Stimulated activated naive CD8-positive, alpha-beta T cell treated with anti-CD3 and anti-CD28 coated beads, Interleukin-15, amount 100 ng/mL, for 72 hours (primary cell): Measurements from ENCODE around the gene STK32C.
"Not testable (repeated sequence)": the region's sequence is repeated elsewhere in the genome, so short reads cannot be mapped to it uniquely, and the experiment has no call there.

Experiments
- ATAC-seq: fragments of 150-1000 bp; cut with Tn5 transposase; 2 replicates; pipeline ENCODE4 v1.10.0; 2021; ENCODE audit warnings: mild to moderate bottlenecking, moderate library complexity
- DNase-seq, 2 donors: peaks; one replicate each; pipeline ENCODE4 v3.0.0; 2021 to 2022
- H3K27ac Mint-ChIP-seq, 2 donors: one replicate each; pipeline ENCODE4 v1.8.0; 2022; ENCODE audit warnings: mild to moderate bottlenecking in 2 of 2, mixed read lengths in 2 of 2, moderate library complexity in 2 of 2
- H3K27me3 Mint-ChIP-seq: one replicate; pipeline ENCODE4 v1.8.0; 2022; ENCODE audit warnings: mixed read lengths
- H3K4me1 Mint-ChIP-seq: one replicate; pipeline ENCODE4 v1.8.0; 2022; ENCODE audit warnings: mild to moderate bottlenecking, mixed read lengths
- H3K4me3 Mint-ChIP-seq, 2 donors: one replicate each; pipeline ENCODE4 v1.8.0; 2022; ENCODE audit warnings: mild to moderate bottlenecking in 2 of 2, mixed read lengths in 2 of 2, moderate library complexity in 1 of 2
- H3K9me3 Mint-ChIP-seq, 2 donors: one replicate each; pipeline ENCODE4 v1.8.0; 2022; ENCODE audit warnings: mixed read lengths in 2 of 2

The STK32C gene

DNA sequence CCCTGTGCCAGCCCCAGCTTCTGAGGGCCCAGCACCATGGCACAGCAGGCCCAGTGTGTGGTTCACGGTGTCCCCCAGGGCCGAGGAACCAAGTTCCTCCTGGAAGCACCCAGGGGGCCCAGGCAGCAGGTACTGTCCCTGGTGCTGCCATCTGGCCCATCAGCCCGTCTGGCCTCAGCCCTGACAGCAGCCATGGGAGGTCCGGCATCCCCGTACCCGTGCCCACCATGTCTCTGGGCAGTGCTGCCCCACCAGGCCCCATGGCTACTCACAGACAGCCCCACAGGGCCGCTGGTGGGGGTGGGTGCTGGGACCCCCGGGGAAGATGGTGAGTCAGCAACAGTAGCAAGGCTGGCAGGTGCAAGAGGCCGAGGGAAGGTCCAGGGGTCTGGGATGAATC is 32.8 kb downstream of the STK32C start:
- Mint-ChIP-seq H3K4me3 (no peak overlapping the region), H3K4me1 (no peaks in the 10 kb centered on the region), H3K27ac (no peak overlapping the region), H3K9me3 (no peaks in the 10 kb centered on the region), H3K27me3 (no peaks in the 10 kb centered on the region)
- no peak for ATAC-seq
- DNase-seq: no peak

DNA sequence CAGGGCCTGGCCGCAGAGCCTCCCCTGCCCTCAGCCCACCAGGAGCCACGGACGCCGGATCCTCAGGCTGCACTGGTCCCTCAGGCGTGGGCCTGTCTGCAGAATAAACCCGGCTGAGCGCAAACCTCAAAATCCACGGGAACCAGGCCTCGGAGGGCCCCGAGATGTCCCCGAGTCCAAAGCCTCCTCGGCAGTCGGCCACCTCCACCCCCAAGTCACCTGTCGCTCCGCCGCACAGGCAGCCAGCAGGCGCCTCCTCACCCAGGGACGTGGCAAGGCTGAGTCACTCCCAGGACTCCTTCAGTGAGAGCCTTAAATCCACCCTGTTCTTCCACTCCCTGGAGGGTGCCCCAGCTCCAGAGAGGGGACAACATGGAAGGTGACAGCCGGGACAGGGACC is 33.2 kb downstream of the STK32C start:
- H3K27ac Mint-ChIP-seq: no peak overlapping the region
- H3K27me3 Mint-ChIP-seq: no peaks in the 10 kb centered on the region
- ATAC-seq: no peak
- no peaks in the 10 kb centered on the region for H3K4me1 Mint-ChIP-seq
- no peak for DNase-seq
- H3K9me3 Mint-ChIP-seq: no peaks in the 10 kb centered on the region
- no peak overlapping the region for H3K4me3 Mint-ChIP-seq

DNA sequence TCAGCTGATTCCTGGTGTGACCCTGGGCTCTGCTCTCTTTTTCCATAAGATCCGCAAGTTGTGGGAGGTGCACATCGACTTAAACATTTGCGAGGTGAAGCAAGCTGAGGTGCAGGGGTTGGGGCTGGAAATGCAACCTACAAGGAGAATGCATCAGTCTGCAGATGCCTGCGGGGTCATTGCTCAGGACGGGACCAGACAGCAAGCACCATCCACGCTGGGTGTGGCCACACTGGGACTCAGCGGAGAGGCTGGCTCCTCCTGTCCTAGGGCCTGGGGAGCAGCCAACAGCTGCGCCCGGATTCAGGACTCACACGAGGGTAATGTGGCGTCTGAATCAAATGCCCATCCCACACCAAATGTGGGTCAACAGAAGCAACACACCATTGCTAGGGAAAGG is 33.8 kb downstream of the STK32C start:
- no peak overlapping the region for H3K4me3 Mint-ChIP-seq
- no peaks in the 10 kb centered on the region for H3K4me1 Mint-ChIP-seq
- no peak for ATAC-seq
- no peaks in the 10 kb centered on the region for H3K9me3 Mint-ChIP-seq
- H3K27ac Mint-ChIP-seq: no peak overlapping the region
- no peaks in the 10 kb centered on the region for H3K27me3 Mint-ChIP-seq
- DNase-seq: no peak

DNA sequence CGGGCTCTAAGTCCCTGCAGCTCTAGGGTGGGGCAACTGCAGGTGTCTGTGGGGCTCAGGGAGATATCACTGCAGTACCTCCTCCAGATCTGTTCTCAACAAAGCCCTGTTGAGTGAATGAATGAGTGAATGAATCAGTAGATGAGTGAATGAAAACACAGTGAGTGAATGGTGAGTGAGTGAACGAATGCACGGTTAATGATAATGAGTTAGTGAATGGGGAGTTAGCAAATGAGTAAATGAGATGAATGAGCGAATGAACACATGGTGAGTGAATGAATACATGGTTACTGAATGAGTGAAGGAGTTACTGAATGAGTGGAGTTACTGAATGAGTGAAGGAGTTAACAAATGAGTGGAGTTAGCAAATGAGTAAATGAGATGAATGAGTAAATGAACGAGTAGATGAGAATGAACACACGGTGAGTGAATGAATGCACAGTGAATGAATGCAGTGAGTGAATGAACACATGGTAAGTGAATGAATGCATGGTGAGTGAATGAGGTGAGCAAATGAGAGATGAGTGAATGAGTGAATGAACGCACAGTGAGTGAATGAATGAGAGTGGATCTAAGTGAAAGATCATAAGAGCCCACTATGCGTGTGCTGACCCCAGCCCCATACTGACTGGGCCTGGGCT is 34.3 kb downstream of the STK32C start:
- Mint-ChIP-seq H3K27ac (no peak overlapping the region), H3K4me1 (no peaks in the 10 kb centered on the region)

DNA sequence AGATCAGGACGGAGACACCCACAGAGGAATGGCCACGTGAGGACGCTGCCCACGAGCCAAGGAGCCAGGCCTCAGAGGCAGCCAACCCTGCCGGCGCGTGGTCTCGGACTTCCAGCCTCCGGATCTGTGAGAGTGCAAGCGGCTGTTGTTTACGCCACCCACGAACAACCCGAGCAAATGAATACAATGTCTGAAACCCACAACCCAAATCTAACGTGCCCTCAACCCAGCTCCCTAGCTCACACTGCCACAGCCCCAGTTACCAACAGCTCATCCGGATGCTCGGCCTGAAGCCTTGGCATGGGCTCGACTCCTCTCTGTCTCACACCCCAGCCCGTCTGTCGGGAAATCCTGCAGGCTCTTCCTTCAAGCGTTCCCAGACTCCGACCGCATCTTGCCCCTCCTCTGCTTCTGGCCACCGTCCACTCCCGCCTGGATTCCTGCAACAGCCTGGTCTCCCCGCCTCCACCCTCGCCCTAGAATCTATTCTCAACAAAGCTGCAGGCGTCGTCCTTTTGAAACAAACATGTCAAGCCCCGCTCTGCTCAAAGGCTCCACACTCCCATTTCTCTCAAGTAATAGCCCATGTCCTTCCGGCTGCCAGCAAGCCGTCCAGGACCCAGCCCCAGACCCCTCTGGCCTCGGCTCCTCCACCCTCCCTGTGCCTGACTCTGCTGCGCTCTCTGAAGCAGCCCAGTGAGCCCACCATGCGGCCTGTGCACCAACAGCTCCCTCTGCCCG is 35.3 kb downstream of the STK32C start:
- no peaks in the 10 kb centered on the region for H3K27me3 Mint-ChIP-seq
- H3K9me3 Mint-ChIP-seq: peaks cover 4 to 13% of the 10 kb centered on the region in 2 donors
- H3K4me1 Mint-ChIP-seq: peaks cover 1% of the 10 kb centered on the region
- DNase-seq: no peak
- no peak overlapping the region for H3K27ac Mint-ChIP-seq
- ATAC-seq: no peak
- H3K4me3 Mint-ChIP-seq: no peak overlapping the region

More for the DNA sequence above, 34.3 kb downstream of the STK32C start:
- H3K4me3 Mint-ChIP-seq: no peak overlapping the region
- no peaks in the 10 kb centered on the region for H3K27me3 Mint-ChIP-seq
- no peak for DNase-seq
- ATAC-seq: no peak
- H3K9me3 Mint-ChIP-seq: peaks cover 0 to 2% of the 10 kb centered on the region in 2 donors

DNA sequence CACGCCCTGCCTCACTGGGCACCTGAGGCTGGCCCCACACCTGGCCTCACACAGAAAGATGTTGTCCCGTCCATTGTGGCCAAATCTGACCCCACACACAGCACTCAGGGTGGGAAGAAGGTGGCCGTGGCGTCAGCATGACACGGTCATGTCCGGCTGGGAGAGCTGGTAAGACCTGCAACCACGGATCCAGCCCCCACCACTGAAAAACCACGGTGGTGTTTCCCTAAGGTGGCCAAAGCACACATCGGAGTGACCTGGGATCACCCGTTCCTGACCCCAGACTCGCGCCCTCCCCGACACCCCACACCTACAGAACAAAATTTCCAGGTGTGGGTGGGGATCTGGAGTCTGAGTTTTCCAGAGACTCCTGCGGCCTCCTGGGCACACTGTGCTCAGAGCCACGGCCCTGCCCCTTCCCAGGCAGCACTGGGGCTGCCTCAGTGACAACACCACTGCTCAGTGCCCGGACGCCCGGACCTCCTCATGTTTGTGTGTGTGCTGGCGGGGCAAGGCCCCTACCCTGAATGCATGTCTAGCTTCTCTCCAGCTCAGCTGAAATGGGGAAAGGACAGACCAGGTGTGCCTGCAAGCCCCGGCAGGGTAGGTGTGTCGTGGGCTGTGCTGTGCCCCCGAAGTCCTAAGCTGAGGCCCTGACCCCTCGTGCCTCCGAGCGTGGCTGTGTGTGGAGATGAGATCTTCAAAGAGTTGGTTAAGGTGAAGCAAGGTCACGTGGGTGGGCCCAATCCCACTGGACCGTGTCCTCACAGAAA is 36.1 kb downstream of the STK32C start:
- peak; percentile 31 for ATAC-seq
- no peak overlapping the region for H3K4me3 Mint-ChIP-seq
- H3K4me1 Mint-ChIP-seq: peaks cover 9% of the 10 kb centered on the region
- no peak overlapping the region for H3K27ac Mint-ChIP-seq
- H3K27me3 Mint-ChIP-seq: no peaks in the 10 kb centered on the region
- H3K9me3 Mint-ChIP-seq: peaks cover 4 to 15% of the 10 kb centered on the region in 2 donors
- no peak for DNase-seq

DNA sequence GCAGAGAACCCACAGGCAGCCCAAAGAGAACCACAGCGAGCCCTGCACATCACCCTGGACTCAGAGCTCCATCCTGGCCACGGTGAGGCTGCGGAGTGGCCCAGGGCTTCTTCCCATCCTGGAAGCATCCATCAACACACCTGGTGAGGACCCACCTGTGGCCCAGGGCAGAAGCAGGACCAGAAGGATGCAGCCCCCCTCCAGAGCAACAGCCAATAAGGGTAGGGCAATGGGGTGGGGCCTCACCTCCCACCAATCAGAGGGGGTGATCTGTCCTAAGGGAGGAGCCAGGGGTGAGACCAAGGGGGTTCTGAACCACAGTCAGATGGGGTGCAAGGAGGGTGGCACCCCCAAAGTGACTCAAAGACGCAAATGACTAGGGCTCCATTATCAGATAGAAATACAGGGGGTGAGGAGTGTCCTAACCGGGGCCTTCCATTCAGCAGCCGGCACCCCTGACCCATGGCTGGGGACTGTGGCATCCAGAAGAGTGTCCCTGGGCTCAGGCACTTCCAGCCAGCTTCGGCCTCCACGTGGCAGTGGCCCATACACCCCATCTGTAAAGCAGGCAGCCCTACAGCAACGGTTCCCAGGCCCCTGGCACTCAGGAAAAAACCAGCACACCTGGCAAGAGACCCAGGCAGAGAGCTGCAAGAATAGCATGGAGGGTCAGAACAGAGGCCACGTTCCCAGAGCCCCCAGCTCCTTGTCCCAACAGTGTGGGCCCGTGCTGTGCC is 36.9 kb downstream of the STK32C start:
- H3K27ac Mint-ChIP-seq: no peak overlapping the region
- peaks cover 16% of the 10 kb centered on the region for H3K4me1 Mint-ChIP-seq
- no peaks in the 10 kb centered on the region for H3K27me3 Mint-ChIP-seq
- peaks cover 4 to 15% of the 10 kb centered on the region in 2 donors for H3K9me3 Mint-ChIP-seq
- DNase-seq (no peak), ATAC-seq (no peak)
- H3K4me3 Mint-ChIP-seq: no peak overlapping the region

DNA sequence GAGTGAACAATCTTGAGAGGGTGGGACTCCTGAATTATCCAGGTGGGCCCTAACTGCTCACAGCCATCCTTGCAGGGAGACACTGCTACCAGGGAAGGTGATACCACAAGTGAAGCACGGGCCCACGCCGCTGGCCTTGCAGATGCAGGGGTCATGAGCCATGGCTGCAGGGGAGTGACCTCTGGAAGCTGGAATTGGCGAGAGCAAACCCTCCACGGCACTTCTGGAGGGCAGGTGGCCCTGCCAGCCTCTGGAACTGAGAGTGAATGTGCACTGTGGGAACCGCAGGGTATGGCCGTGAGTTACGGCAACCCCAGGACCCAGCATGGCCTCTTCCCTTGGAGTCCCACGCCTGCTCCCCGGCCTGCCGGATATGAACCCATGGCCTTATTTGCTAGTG is 37.5 kb downstream of the STK32C start:
- DNase-seq (no peak), ATAC-seq (no peak)
- peak overlapping the region in 1 of 2 donors; percentile 23 for H3K27ac Mint-ChIP-seq
- peaks cover 18% of the 10 kb centered on the region for H3K4me1 Mint-ChIP-seq
- no peaks in the 10 kb centered on the region for H3K27me3 Mint-ChIP-seq
- peaks cover 4 to 15% of the 10 kb centered on the region in 2 donors for H3K9me3 Mint-ChIP-seq
- H3K4me3 Mint-ChIP-seq: no peak overlapping the region

DNA sequence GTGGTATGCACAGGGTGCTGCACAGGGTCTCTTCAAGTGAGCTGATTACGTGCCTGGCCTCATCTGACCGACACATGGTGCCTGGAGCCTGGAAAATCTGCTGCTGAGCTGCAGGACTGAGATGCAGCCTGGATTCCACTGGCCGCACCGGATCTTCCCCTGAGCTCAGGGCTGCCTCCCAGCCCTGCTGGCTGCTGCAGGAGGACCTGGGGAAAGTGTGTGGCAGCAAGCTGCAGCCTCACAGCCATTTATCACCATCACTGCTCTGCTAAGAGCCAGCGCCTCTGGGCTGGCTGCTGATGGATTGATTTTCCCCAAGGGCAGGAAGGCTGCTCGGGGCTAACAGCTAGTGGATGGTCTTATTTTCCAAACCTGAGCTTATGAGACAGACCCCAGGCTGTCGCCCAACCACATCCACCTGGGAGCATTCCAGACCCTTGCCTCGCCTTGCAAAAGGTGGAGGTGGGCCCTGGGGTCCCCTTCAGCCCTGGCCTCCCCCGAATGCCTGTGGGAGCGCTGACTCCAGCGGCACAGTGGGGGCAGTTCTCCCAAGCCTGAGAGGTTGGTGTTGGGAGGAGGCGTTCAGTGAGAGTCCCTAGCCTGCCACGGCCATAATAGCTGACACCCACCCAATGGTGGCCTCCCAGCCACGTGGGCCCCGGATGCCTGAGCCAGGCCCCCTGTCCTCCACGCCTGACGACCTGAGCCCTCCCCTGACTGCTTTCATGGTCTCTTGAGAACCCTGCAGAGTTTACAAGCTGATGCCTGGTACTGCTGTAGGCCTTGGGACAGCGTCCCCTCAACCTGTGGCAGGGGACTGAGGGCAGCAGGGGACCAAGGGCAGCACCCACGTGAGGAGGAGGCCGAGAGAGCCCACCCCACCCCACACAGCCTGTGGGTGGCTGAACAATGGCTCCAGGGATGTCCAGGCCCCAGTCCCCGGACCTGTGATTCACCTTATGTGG is 38.2 kb downstream of the STK32C start:
- Mint-ChIP-seq H3K4me3 (no peak overlapping the region), H3K27me3 (no peaks in the 10 kb centered on the region), H3K4me1 (peaks cover 18% of the 10 kb centered on the region), H3K27ac (peak overlapping the region in 1 of 2 donors; percentile 23), H3K9me3 (peaks cover 4 to 15% of the 10 kb centered on the region in 2 donors)
- ATAC-seq: no peak
- no peak for DNase-seq

DNA sequence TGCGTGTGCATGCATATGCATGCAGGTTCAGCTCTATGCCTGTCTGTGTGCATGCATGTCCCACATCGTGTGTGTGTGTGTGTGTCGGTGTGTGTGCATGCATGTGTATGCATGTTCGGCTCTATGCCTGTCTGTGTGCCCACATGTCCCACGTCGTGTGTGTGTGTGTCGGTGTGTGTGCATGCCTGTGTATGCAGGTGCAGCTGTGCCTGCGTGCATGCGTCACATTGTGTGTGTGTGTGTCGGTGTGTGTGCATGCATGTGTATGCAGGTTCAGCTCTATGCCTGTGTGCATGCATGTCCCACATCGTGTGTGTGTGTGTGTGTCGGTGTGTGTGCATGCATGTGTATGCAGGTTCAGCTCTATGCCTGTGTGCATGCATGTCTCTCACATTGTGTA is 39.8 kb downstream of the STK32C start:
- not testable (repeated sequence) for H3K27ac Mint-ChIP-seq, DNase-seq, ATAC-seq, H3K27me3 Mint-ChIP-seq, H3K4me3 Mint-ChIP-seq
- Mint-ChIP-seq H3K9me3 (peaks cover 4 to 15% of the 10 kb centered on the region in 2 donors), H3K4me1 (peaks cover 18% of the 10 kb centered on the region)

DNA sequence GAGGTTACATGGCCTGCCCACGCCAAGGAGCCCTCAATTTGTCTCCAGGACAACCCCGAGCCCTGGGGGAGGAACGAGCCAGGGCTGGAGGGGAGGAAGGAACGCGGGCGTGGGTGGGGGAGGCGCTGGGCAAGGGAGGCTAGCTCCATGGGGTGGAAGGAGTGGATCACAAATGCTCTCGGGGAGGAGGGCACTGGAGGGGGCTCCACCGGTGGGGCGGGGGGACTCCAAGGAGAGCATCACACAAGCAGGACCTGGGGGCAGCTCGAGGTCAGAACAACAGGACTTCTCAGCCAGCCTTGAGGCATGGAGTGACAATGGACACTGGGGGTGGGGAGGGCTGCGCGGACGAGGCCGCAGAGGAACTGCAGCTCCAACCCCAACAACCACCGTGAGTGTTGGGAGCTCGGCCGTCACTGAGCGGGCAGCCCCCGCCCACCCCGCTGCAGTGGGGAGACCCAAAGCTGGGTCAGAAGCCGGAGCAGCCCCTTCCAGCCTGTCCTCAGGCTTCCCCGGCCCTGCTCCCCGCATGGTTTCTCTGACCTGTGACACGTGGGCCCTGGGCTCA is 41.1 kb downstream of the STK32C start:
- ATAC-seq: no peak
- H3K9me3 Mint-ChIP-seq: peaks cover 4 to 15% of the 10 kb centered on the region in 2 donors
- H3K4me1 Mint-ChIP-seq: peaks cover 18% of the 10 kb centered on the region
- H3K4me3 Mint-ChIP-seq: no peak overlapping the region
- H3K27ac Mint-ChIP-seq: no peak overlapping the region
- H3K27me3 Mint-ChIP-seq: no peaks in the 10 kb centered on the region
- DNase-seq: no peak

DNA sequence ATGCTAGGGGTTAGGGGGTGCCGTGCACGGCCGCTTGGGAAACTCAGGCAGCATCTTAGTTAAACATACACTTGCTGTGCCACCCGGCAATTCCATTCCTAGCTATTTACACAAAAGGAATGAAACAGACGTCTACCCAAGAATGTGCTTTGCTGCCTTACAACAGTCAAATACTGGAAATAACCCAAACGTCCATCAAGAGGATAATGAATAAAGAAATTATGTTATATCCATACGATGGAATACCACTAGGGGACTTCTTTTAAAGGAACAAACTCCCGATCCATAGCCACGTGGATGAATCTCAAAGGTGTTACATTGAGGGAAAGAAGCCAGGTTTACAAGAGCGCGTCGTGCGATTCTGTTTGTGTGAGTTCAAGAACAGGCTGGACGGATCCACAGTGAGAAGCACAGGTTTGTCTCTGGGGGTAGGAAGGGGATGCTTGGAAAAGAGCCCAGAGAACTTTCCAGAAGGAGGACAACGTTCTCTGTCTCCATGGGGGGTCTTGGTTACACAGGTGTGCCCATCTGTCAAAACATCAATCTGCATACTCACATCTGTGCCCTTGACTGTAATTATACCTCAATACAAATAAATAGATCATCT is 41.8 kb downstream of the STK32C start:
- Mint-ChIP-seq H3K27ac (no peak overlapping the region), H3K4me3 (no peak overlapping the region), H3K9me3 (peaks cover 4 to 15% of the 10 kb centered on the region in 2 donors), H3K4me1 (peaks cover 18% of the 10 kb centered on the region), H3K27me3 (no peaks in the 10 kb centered on the region)
- DNase-seq: no peak
- ATAC-seq: no peak

DNA sequence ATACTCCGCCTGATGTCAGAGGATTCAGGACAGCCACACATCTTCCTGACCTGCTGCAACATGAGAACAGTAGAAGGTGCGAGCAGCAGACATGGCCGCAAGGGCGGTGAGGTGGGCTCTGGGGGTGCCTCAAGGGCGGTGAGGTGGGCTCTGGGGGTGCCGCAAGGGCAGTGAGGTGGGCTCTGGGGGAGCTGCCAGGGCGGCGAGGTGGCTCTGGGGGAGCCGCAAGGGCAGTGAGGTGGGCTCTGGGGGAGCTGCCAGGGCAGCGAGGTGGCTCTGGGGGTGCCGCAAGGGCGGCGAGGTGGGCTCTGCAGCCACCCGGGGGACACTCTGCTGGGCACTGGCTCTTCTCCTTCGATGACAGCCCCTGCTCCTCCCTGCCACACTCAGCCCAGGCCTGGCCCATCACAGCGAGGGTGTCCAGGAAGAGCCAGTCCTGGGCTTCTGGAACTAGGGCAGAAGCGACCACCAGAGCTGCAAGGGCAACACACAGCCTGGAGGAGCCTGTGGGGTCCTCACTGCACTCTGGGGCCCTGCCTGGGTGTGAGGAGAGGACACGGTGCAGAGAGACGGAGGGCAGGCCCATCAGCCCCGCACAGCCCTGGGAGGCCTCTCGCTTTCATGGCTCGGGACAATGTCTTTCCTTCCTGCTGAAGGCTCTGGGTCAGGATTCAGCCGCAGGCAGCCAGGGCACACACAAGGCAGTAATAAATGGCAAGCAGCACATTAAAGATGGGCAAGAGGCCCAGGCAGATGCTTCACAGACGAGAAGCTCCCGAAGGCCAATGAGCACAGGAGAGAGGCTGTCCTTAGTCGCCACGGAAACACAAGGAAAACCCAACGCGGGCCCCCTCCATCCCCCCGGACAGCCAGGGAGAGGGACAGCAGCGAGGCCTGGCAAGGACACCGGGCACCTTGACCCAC is 42.5 kb downstream of the STK32C start:
- peaks cover 4 to 15% of the 10 kb centered on the region in 2 donors for H3K9me3 Mint-ChIP-seq
- H3K4me1 Mint-ChIP-seq: peaks cover 18% of the 10 kb centered on the region
- H3K27me3 Mint-ChIP-seq: no peaks in the 10 kb centered on the region
- ATAC-seq (no peak), DNase-seq (no peak)
- H3K27ac Mint-ChIP-seq: no peak overlapping the region
- no peak overlapping the region for H3K4me3 Mint-ChIP-seq
